NCI-H1417 (cell line): ENCODE measurements around the gene REEP1.
A peak's percentile ranks its signal among the peaks of the same experiment; 100 is the strongest.

ENCODE experiments used
- DNase-seq, 3 experiments: peaks; one replicate each; lab custom pipeline; 2025; lab: John Stamatoyannopoulos, UW

Gene REEP1

DNA sequence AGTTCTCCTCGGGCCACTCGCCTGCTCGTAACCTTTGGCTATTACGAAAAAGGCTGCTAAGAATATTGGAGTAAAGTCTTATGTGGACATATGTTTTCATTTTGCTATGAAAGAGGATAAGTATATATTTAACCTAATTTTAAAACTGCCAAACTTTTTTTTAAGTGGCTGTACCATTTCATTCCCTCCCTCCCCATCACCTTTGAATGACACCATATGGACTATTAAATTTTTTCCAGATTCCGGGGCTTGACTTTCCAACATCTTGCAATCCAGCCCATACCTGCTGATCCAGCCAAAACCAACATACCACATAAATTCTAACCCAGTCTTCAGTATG, 31.5 kb downstream of the REEP1 start:
- DNase-seq, result no peak

DNA sequence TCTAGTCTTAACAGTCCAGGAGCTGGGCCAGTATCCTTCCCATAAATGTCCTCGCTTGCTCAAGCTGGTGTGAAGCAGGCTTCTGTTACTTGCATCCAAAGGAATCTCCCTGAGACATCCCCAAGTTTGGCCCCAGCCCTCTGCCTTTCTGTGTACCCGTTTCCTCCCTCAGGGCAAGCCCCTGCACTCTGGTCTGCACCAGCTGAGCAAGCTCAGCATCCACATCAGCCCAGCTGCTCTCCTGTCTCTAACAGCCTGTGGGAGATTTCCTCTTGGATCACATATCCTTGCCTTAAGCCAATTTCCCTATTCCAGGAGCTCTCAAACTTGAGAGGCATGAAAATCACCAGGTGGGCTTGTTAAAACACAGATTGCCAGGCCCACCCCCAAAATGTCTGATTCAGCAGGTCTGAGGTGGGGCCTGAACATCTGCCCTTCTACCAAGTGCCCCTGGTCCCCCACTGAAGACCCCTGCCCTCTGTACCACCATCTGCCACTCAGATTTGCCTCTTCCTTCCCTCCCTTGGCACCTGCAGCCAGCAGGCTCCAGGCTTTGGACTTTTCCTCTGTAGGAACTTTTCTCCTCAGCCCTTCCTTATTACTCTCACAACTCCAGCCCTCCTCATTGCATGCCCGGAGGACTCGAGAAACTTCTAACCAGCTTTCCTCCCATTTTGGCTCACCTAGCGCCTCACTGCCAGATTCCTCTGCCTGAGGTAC, 32.1 kb downstream of the REEP1 start:
- DNase-seq, result peak in 1 of 3 experiments; percentile 0

DNA sequence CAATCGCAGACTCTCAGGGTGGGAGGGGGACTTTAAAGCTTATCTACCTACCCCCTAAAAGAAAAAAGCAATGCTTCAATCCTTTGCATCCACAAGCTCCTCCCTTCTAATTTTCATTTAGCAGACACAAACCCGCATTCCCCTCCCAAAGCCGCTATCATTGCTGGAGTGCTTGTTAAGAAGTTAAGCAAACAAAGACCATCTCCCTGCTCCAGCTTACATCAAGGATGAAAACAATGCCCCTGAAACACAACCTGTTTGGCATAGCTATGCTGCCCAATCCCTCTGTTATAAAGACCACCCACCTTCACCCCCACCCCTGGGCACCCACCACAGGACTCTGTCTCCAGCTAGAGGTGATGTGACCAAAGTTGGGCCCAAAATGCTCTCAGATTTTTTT, 33.0 kb downstream of the REEP1 start:
- DNase-seq, result peak in 2 of 3 experiments; percentile 8 to 28

DNA sequence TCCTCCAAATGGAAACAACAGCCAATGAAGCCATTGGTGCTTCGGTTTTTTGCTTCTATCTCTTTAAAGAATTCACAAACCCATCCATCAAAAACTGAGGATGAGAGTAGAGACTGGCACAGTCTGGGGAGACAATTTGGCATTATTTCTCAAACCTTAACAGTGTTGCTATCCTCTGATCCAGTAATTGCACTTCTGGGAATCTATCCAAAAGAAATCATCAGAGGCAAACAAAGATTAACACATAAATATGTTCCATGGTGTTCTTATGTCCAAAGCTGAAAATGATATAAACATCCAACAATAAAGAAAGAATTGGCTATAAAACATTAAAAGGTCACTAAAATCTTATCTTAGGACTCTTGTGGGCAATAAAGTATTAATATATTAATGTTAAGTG, 35.1 kb downstream of the REEP1 start:
- peak in 1 of 3 experiments; percentile 3 for DNase-seq

DNA sequence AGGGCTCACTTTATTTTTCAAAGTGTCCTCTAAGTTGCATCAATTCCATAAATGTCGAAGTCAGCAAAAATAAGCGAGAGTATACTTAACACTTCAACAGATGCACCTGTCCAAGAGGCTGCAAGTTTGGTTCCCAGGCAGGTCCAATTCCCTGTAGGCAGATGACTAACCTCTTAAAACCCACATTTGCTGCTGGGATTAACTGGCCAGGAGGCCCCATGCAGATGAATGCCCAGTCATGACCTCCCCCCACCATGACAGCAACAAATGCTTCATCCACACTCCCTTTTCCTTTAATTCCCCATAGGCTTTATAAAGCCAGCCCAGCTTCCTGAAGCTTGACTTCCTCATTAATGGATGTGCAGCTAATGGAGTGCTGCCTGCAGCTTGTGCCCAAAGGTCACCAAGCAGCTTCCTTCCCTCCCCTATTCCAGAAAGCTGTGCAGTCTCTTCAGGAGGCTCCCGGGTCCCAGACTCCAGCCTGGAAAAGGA, 35.7 kb downstream of the REEP1 start:
- DNase-seq, result peak in 1 of 3 experiments; percentile 3

DNA sequence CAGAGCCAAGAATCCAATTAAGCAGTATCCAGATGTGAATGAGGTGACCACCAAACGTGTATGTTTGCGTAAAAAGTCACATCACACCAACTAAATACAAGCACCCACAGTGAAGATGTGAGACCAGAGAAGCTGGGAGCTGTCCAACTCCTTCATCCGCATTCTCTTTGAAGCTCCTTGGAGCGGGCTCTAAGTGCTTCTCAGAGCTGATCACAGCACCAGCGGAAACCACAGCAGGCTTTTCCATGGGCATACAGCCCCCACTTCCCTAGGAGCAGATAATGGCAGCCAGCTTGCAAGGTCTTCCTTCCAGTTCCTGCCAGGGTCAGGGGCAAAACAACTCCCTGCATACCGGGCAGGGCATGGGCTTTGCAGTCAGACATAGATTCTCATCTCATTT, 36.4 kb downstream of the REEP1 start:
- DNase-seq, result no peak

DNA sequence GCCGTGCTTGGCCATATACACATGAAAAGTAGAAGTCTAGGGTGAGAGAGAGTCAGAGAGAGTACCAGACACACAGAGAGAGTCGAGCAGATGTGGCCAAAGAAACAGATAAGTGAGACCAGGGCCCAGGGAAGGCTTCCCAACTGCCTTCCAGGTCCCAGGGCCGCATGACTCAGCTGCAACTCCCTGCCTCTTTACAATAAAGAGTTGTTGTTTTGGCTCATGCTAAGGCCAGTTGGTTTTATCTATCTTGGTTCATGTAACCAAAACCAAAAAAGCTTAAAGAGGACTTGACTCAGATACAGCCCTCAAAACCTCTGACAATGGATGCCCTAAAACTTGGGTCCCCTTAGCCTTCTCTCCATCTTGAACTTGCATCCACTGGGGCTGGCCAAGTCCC, 36.9 kb downstream of the REEP1 start:
- no peak for DNase-seq

DNA sequence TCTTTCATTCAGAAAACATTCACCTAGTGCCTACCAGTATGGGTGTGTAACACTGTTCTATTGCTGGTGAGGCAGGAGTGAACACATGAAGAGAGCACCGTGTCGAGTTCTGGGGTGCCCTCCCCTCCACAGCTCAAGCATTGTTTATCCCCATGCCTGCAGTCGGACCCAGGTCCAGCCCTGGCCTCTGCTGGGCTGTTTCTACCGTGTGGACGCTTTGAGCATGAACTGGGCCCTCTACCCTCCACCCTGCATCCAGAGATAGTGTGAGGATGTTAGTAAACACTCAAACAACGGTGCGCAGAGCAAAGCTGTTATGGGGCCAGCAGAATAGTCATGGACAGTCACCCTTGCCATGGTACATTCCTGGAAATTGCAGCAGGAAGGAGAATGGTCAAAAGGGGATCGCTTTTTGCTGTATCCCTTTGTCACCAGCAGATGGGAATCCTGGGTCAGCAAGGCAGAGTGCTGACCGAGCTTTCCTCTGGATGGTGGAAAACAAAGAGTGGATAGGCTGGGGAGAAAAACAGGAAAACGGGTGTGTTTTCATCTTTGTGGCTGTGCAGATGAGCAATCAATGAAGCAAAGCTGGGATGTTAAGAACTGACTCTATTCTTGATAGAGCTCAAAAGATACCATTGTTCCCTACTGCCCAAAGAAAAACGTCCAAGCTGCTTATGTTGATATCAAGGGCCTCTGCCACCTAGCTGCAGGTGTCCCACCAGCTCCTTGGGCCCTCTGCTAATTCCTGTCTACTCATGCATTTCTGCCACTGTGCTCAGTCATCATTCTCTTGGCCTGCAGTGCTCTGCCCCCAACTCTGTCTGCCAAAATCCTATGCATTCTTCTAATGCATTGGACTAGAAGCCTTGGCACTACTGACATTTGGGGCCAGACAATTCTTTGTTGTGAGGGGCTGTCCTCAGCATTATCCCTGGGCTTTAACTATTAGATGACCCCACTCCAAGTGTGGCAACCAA, 38.7 kb downstream of the REEP1 start:
- DNase-seq, result peak in 1 of 3 experiments; percentile 2

DNA sequence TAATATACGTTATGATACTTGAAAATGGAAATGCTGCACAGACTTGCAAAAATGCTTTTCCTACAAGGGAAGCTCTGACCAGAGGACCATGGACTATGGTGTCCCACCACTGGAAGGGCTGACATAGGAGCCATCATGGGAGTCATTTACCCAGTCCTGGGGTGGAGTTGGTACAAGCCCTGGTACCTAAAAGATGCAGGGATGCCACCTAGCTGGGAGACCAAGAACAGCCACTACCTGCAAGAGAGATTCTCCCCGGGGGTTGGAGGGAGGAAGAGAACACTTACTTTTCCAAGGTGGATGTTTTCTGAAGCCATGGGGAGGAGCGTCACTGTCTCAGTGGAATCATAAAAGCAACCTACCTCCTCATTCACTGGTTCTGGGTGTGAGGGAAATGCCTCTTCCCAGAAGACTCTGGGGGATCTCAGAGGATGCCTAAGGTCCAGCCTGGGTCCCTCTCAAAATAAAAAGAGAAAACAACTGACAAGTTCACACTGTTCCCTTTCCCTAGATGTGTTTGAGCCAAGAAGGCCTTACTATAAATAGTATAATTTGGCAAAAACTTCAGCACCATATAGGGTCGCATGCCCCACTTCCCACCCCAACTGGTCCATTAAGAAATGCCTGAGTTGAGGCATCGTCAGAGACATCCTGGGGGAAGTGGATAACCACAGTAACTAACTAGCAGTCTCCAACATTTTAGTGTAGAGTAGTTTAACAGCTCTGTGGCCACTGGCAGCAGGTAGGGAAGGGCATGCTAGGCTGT, 39.9 kb downstream of the REEP1 start:
- DNase-seq, result no peak

DNA sequence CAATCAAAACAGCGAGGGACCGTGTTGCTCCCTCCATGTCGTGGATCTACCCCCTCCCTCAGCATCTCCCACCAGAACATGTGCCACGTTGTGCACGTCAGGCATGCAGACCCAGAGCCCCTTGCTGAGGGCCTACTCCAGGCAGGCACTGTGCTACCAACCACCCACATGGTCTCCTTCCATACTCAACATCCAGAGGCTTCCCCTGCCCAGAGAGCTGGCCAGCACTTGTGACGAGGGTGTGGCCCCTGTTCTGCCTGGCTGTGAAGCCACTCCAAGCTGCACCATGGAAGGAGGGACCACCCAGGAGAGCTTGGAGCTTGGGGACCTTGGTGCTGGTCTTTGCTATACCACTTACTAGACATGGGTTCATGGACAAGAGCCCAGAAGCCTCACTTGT, 40.5 kb downstream of the REEP1 start:
- no peak for DNase-seq

DNA sequence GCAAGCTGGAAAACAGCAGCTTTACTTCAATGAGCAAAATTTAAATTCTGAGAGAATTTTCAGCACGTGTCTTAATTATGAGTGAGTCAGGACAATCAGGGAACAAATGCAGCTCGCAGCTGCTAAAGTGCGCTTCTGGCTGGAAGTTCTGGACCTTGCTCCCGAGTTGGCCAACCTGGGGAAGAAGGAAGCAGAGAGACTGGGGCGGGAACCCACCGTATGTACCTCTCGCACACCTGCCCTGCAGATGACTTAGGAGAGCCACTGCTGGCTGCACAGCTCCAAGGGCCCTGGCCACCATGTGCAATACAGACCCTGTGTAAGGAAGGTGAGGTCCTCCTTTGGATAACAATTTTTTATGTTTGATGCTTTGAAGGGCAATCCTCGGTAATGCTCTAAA, 42.4 kb downstream of the REEP1 start:
- no peak for DNase-seq

DNA sequence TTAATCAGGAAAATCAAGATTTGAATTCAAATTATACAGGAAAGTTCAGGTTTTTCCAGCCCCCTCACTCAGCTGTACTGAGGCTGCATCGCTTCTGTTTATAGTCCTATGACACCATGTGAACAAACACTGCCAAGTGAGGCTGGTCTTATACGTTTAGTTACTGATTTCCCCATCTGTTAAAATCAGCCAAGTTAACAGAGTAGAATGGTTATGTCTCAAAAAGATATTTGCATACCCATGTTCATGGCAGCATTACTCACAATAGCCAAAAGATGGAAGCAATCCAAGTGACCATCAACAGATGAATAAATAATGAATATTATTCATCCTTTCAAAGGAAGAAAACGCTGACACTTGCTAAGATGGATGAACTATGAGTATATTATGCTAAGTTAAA, 43.8 kb downstream of the REEP1 start:
- DNase-seq, result no peak

DNA sequence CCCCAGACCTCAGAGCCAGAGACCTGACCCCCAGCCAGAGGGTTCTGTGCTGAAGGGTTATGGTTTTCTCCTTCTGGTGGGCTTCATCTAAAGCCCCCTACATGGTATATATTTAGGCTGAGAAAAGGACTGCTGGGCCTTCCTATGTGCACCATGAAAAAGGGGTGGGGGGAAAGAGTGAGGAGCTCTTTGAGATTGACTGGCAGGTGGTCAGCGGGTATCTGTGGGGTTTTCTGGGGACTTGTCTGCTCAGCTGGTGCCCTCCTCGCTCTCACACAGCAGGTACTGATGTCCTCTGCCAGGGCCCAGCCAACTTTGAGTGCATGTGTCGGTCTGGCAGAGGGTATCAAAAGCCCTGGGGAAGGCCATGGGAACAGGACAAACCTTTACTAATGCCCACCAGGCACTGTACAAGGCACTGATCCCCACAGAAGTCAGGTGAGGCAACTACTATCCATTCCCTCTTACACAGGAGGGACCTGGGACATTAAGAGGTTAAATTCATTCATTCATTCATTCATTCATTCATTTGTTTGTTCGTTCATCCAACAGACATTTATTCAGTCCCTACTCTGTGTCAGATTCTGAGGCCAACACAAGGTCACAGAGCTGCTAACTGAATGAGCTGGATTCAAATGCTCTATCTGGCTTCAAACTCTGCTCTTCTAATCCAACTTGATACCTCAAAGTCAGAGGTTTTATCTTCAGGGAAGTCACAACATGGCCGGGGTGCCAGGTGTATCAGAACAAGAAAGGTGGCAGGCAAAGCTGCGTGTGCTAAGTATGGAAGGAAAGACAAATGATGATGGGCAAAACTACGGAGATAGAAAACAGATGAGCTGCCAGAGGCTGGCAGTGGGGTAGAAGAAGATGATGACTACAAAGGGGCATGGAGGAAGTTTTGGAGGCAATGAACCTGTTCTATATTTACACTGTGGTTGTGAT, 44.6 kb downstream of the REEP1 start:
- DNase-seq, result no peak

DNA sequence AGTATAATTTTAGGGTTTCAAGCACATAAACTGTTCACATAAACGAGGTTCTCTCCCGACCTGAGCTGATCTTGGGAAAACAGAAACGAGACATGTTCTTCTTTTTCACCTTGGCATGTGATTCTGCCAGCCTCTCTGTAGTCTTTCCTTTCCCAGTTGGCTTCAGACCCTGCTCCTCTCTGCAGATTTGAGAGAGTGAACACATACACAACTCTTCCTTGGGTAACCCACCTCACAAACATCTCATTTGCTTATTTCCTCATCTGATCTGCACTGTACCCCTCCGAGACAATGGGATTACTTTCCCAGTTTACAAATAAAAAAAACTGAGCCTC, 46.1 kb downstream of the REEP1 start:
- DNase-seq, result no peak

DNA sequence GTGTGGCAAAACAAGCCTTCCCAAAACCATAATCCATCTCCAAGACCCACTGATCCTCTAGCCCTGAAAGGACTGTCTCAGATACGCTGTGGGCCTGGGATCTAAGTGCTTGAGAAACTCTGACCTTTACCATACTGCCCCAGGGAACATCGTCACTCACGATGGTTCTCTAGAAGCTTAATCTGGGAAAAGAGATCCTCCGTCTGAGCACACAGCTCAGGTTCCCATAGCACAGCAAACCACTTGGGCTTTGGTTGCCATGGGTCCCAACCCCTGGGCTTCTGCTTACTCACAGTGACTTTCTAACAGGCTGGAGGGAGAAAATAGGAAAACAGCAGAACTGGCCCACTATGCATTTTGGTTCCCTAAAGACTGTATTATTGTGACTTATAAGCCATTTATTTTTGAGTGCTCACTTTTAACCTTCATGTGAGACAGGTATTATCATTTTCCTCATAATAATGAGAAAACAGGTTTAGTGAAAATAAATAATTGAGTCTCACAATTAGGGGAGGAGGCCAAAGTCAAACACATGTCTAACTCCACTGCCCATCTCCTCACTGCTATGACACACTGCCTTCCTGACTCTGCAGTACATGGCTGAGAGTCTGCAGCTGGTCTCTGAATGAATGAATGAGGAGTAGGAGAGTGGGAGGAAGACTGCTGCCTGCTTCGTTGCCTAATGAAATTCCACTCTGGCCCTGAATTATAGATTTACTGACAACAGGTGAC, 46.7 kb downstream of the REEP1 start:
- peak in 2 of 3 experiments; percentile 1 to 59 for DNase-seq

DNA sequence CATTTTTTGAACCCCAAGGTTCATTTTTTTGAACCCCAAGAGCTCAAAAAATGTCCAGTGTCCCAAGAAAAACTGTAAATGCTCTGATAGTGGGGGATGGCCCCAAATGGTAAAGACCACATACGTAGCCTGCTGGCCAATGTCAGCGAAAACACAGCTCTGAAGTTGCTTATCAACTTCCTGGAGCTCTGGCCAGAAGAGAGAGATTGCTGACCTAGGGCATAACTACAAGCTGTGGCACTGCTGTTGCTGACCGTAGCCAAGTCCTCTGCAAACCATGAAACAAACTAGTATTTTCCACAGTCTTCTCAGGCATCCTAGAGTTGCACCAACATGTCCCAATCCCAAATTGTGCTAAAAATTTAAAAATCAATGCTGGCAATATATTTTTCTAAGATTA, 50.9 kb downstream of the REEP1 start:
- DNase-seq, result no peak

DNA sequence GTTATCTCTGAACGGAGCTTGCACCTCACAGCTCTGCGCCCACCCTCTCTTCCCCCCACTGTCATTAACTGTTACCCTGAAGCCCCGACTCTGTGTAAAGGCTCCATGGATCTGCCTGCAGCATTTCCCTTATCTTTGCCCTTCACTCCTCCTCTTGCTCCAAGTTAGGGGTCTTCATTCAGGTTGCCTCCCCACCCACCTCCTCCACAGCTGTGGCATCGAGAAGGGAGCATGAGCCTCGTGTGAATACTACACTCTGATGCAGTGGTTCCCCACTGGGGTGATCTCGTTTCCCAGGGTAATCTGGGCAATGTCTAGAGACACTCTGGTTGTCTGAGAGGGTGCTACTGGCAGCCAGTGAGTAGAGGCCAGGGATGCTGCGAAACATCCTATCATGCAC, 51.4 kb downstream of the REEP1 start:
- DNase-seq, result no peak

DNA sequence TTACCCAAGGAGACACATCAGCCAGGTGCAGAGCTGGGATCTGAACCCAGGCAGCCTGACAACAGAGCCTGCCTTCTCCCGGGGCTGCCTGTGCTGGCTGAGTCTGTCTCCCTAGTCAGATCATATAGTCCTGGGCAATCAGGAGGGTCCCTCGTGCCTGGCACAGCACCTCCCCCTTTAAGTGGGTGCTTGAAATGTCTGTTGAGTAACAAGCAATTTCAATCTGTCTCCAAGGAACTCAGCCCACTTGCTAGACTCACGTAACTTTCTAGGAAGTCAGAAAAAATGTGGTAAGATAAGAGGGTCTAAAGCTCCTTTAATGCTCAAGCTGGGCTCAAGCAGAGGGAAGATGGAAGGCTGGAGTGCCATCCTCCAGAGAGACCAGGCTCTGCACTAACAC, 51.9 kb downstream of the REEP1 start:
- no peak for DNase-seq

DNA sequence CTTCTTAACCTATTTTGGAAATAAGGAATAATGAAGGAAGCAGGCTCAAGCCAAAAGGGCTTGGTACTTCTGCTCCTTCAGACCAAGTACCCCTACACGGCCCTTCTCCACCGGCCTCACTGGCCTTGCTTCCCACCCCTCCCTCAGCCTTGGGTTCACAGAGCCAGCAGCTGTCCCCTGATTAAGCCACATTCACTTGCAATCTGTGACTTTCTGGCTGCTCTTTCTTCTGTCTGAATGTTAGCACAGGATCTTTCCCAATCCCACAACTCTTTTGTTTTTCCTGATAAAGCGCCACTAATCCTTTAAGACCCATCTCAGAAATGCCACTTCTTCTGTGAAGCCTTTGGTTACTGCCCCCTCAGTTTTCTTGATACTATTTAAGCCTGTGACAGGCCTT, 52.4 kb downstream of the REEP1 start:
- DNase-seq, result no peak

DNA sequence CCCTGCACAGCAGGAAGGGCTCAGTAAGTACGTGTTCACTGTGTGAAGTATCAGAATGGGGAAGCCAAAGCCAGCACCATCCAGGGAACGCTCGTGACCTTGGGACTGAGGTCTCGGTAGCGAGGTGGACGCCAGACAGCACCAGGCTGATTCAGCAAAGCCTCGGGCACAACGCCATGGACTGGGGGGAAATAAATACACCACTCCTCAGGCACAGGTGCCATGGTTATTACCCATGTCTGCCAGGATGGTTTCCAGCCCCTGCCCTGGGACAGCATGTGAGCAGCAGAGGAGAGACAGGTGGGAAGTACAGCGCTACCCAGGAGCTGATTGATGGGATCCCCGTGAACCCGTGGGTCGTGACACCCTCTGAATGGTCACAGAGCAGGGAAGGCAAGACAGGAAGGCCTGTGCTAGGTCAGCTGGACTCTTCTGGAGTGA, 53.0 kb downstream of the REEP1 start:
- no peak for DNase-seq
